Right lobe of liver (tissue), 5 donors: ENCODE results near the gene CDON. TPM values are rescaled to one million over a fixed set of nuclear protein-coding genes. Genes with fewer than 3 reads are reported as not detected.

Source experiments
- total RNA-seq, 6 experiments: library from RNA; depleted of rRNA in 2 of 6; stranded (reverse); fragments of >200 nt in 2 of 6; fragmentation: NEBNext Ultra II Directional in 3 of 6; extraction: Animal tissue kit (Norgen Biotek cat#: 25700) in 3 of 6; gene quantifications; one replicate each; pipeline versions ENCODE4 v1.1.0 to v1.2.4, GENCODE V29; 2016 to 2023
- donor health status: DM: no; HTN: no; CAD: no.
- donor health status: DM: no; HTN: no; CAD: no.
- donor health status: DM: no; HTN: yes; CAD: no.
- donor health status: DM: no; HTN: yes; CAD: no.

The CDON gene
- total RNA-seq, 6 experiments from 2014 or later = 1.8 to 4.1 (median 3.3) TPM

Other genes with a start within 250 kb of the CDON start
- gene PATE4, start 229.6 kb downstream of the CDON start, total RNA-seq = not detected
- 1 to 10 TPM; 1.7 to 3.5 (median 3.2) TPM for gene HYLS1, start 175.2 kb downstream of the CDON start, total RNA-seq
- 10 to 100 TPM; 11.8 to 24.7 (median 17.4) TPM for gene PUS3, start 159.7 kb downstream of the CDON start, total RNA-seq
- under 1 TPM in 4 of 6 experiments, not detected in 2; 0.17 to 0.28 (median 0.21) TPM for gene DDX25, start 158.4 kb downstream of the CDON start, total RNA-seq
- under 1 TPM in 1 of 6 experiments, not detected in 5; 0.06 TPM for gene VSIG10L2, start 116.8 kb downstream of the CDON start, total RNA-seq
- 10 to 100 TPM; 12.8 to 18.5 (median 14.2) TPM for gene RPUSD4, start 148.8 kb upstream of the CDON start, total RNA-seq
- gene FAM118B, start 148.9 kb upstream of the CDON start, total RNA-seq = 1 to 10 TPM; 4.6 to 8.3 (median 5.8) TPM
- 100 to 1,000 TPM in 5 of 6 experiments, 10 to 100 TPM in 1; 95.0 to 150 (median 122) TPM for gene SRPRA, start 206.0 kb upstream of the CDON start, total RNA-seq
- gene FOXRED1, start 206.3 kb upstream of the CDON start, total RNA-seq = 10 to 100 TPM; 18.6 to 50.2 (median 39.8) TPM
- gene TIRAP, start 220.2 kb upstream of the CDON start, total RNA-seq = 10 to 100 TPM in 2 of 6 experiments, 1 to 10 TPM in 4; 8.0 to 12.1 (median 9.7) TPM
- 10 to 100 TPM; 12.6 to 65.2 (median 21.9) TPM for gene DCPS, start 241.2 kb upstream of the CDON start, total RNA-seq